Activated CD8-positive, alpha-beta T cell treated with anti-CD3 and anti-CD28 coated beads for 36 hours (primary cell): ENCODE results near the gene RARRES2. TPM values are rescaled to one million over a fixed set of nuclear protein-coding genes. Genes with fewer than 3 reads are reported as not detected.

ENCODE experiments used
- ATAC-seq: fragments of 200-7000 bp; cut with Tn5 transposase; one replicate; pipeline ENCODE4 v1.10.0; 2021; ENCODE audit warnings: mild to moderate bottlenecking, moderate library complexity
- CTCF ChIA-PET: fragments of 350-600 bp; sonication (Branson Sonifier 250); formaldehyde crosslinking; loops from one replicate; lab custom pipeline; 2021; ENCODE audit warnings: antibody characterized with exemption; lab: Charles Lee
- POLR2A ChIA-PET: fragments of 350-600 bp; sonication (Branson Sonifier 250); formaldehyde crosslinking; loops from one replicate; lab custom pipeline; 2021; ENCODE audit warnings: antibody characterized with exemption; lab: Charles Lee
- DNase-seq: peaks from one replicate; pipeline ENCODE4 v3.0.0-alpha.2; 2020
- H3K27ac Mint-ChIP-seq: one replicate; pipeline ENCODE4 v1.8.0; 2021; ENCODE audit warnings: mild to moderate bottlenecking, mixed read lengths
- H3K27me3 Mint-ChIP-seq: one replicate; pipeline ENCODE4 v1.8.0; 2021; ENCODE audit warnings: mixed read lengths
- H3K36me3 Mint-ChIP-seq: one replicate; pipeline ENCODE4 v1.8.0; 2021; ENCODE audit warnings: low read depth, mixed read lengths
- H3K4me1 Mint-ChIP-seq: one replicate; pipeline ENCODE4 v1.8.0; 2021; ENCODE audit warnings: low read depth, mixed read lengths
- H3K4me3 Mint-ChIP-seq: one replicate; pipeline ENCODE4 v1.8.0; 2021; ENCODE audit warnings: mild to moderate bottlenecking, moderate library complexity, mixed read lengths
- H3K9me3 Mint-ChIP-seq: one replicate; pipeline ENCODE4 v1.8.0; 2021; ENCODE audit warnings: mixed read lengths
- CTCF ChIP-seq: fragments of 200-600 bp; IDR thresholded peaks from one replicate; pipeline ENCODE4 v1.8.0; 2022; ENCODE audit warnings: antibody characterized with exemption, mild to moderate bottlenecking
- intact Hi-C: fragments of 100-400 bp; cut with micrococcal nuclease; formaldehyde crosslinking; loops from one replicate; pipeline ENCODE4 v1.10.0; 2022
- total RNA-seq, 2 experiments: library from RNA; stranded (reverse); gene quantifications; one replicate each; pipeline ENCODE4 v1.2.3, GENCODE V29; 2021

The RARRES2 gene
- total RNA-seq, 2 experiments from 2014 or later, result not detected

GRCh38 chr7:150370612-150371071, 29.2 kb upstream of the RARRES2 start:
- CTCF ChIA-PET, result interaction anchor here (1.5 to 3.8 kb wide), 2 partner anchors 14 to 35 kb away, joined by 4 to 23 read pairs; a partner anchor contains a TSS
- H3K9me3 Mint-ChIP-seq, result no peaks in the 10 kb centered on the region
- ATAC-seq (no peak), DNase-seq (no peak)
- H3K36me3 Mint-ChIP-seq, result peaks cover 29% of the 10 kb centered on the region
- peak overlapping the region; percentile 97 for H3K4me3 Mint-ChIP-seq
- H3K27ac Mint-ChIP-seq, result peak overlapping the region; percentile 97
- TF ChIP-seq CTCF, result no peak
- POLR2A ChIA-PET, result interaction anchor here (1.0 to 6.1 kb wide), 4 partner anchors 17 to 81 kb away, joined by 3 to 52 read pairs (median 16); partner anchors contain the start of genes ACTR3C, GIMAP8 and LRRC61
- H3K27me3 Mint-ChIP-seq, result no peaks in the 10 kb centered on the region
- H3K4me1 Mint-ChIP-seq, result peaks cover 61% of the 10 kb centered on the region
- intact Hi-C loops, result no loop called here

- TF ChIP-seq CTCF, result no peak
- Mint-ChIP-seq H3K27me3 (no peaks in the 10 kb centered on the region), H3K9me3 (no peaks in the 10 kb centered on the region), H3K36me3 (peaks cover 27% of the 10 kb centered on the region), H3K4me3 (peak overlapping the region; percentile 97), H3K4me1 (peaks cover 63% of the 10 kb centered on the region), H3K27ac (peak overlapping the region; percentile 97)
- intact Hi-C loops, result no loop called here
- ATAC-seq (no peak), DNase-seq (no peak)
- ChIA-PET CTCF (interaction anchor here (1.1 to 3.8 kb wide), 3 partner anchors 8 to 45 kb away, joined by 3 to 23 read pairs (median 7); a partner anchor contains a TSS), POLR2A (interaction anchor here (0.9 to 6.1 kb wide), 5 partner anchors 8 to 82 kb away, joined by 3 to 52 read pairs (median 19); partner anchors contain the start of genes ACTR3C, GIMAP8, LRRC61 and ZNF775)
These were observed 28.5 kb upstream of the RARRES2 start for GRCh38 chr7:150369748-150370501.

- ChIA-PET CTCF (interaction anchor here (1.1 to 3.8 kb wide), 5 partner anchors 9 to 80 kb away, joined by 3 to 23 read pairs (median 5); a partner anchor contains a TSS), POLR2A (interaction anchor here (0.8 to 6.1 kb wide), 9 partner anchors 9 to 83 kb away, joined by 3 to 52 read pairs (median 10); partner anchors contain the start of genes ACTR3C, GIMAP8, LRRC61 and ZNF775)
- Mint-ChIP-seq H3K4me1 (peaks cover 59% of the 10 kb centered on the region), H3K27ac (peak overlapping the region; percentile 97), H3K27me3 (no peaks in the 10 kb centered on the region), H3K36me3 (peaks cover 23% of the 10 kb centered on the region), H3K4me3 (peak overlapping the region; percentile 97), H3K9me3 (no peaks in the 10 kb centered on the region)
- no peak for TF ChIP-seq CTCF
- peak; percentile 63 for DNase-seq
- intact Hi-C loops, result no loop called here
- peak; percentile 47 for ATAC-seq
These were observed 27.7 kb upstream of the RARRES2 start for GRCh38 chr7:150368884-150369747.

- peaks cover 56% of the 10 kb centered on the region for H3K4me1 Mint-ChIP-seq
- H3K9me3 Mint-ChIP-seq, result no peaks in the 10 kb centered on the region
- peak; percentile 85 for DNase-seq
- no peak for TF ChIP-seq CTCF
- ChIA-PET CTCF (interaction anchor here (1.1 to 3.8 kb wide), 4 partner anchors 10 to 81 kb away, joined by 3 to 23 read pairs (median 6); a partner anchor contains a TSS), POLR2A (interaction anchor here (0.7 to 6.1 kb wide), 10 partner anchors 10 to 83 kb away, joined by 3 to 52 read pairs (median 7); partner anchors contain the start of genes ACTR3C, GIMAP8, LRRC61 and ZNF775)
- intact Hi-C loops, result no loop called here
- H3K27ac Mint-ChIP-seq, result peak within 1 kb of the TSS; percentile 97
- peak; percentile 57 for ATAC-seq
- H3K36me3 Mint-ChIP-seq, result peaks cover 17% of the 10 kb centered on the region
- no peaks in the 10 kb centered on the region for H3K27me3 Mint-ChIP-seq
- H3K4me3 Mint-ChIP-seq, result peak within 1 kb of the TSS; percentile 97
These were observed 26.9 kb upstream of the RARRES2 start, which contains the start of gene REPIN1 for GRCh38 chr7:150368096-150368883. Gene REPIN1, plus strand, starts transcription at chr7:150368822. Its CDS starts 890 bp downstream, at chr7:150369712.
